GM19240 (cell line): ENCODE measurements around the gene ARHGEF26.

Experiments used
- DNase-seq: peaks from one replicate; pipeline ENCODE4 v3.0.0; 2011; ENCODE audit warnings: low spot score; ENCODE audit not compliant: insufficient read length

ARHGEF26 gene

GRCh38 chr3:154156530-154156929 lies 35.3 kb downstream of the ARHGEF26 start:
- DNase-seq, result no peak

- no peak for DNase-seq
Measured at GRCh38 chr3:154161806-154162205, 40.6 kb downstream of the ARHGEF26 start.

GRCh38 chr3:154164387-154164786 lies 43.2 kb downstream of the ARHGEF26 start:
- DNase-seq, result no peak

GRCh38 chr3:154168998-154169795 lies 48.0 kb downstream of the ARHGEF26 start:
- DNase-seq, result no peak

- no peak for DNase-seq
Measured at GRCh38 chr3:154169796-154170110, 48.6 kb downstream of the ARHGEF26 start.

- no peak for DNase-seq
Measured at GRCh38 chr3:154170300-154170699, 49.1 kb downstream of the ARHGEF26 start.

- no peak for DNase-seq
Measured at GRCh38 chr3:154175041-154175440, 53.9 kb downstream of the ARHGEF26 start.

GRCh38 chr3:154176036-154176435 lies 54.8 kb downstream of the ARHGEF26 start:
- DNase-seq, result no peak

- DNase-seq, result no peak
Measured at GRCh38 chr3:154177406-154177805, 56.2 kb downstream of the ARHGEF26 start.

GRCh38 chr3:154178172-154178571 lies 57.0 kb downstream of the ARHGEF26 start:
- no peak for DNase-seq

GRCh38 chr3:154180836-154181691 lies 59.9 kb downstream of the ARHGEF26 start:
- DNase-seq, result no peak

GRCh38 chr3:154182322-154182922 lies 61.2 kb downstream of the ARHGEF26 start:
- DNase-seq, result no peak

GRCh38 chr3:154182975-154183374 lies 61.8 kb downstream of the ARHGEF26 start:
- no peak for DNase-seq

GRCh38 chr3:154184582-154184981 lies 63.4 kb downstream of the ARHGEF26 start:
- no peak for DNase-seq

- no peak for DNase-seq
Measured at GRCh38 chr3:154188437-154188836, 67.2 kb downstream of the ARHGEF26 start.

- DNase-seq, result no peak
Measured at GRCh38 chr3:154188846-154189245, 67.7 kb downstream of the ARHGEF26 start.

GRCh38 chr3:154191520-154191919 lies 70.3 kb downstream of the ARHGEF26 start:
- no peak for DNase-seq

GRCh38 chr3:154192225-154192624 lies 71.0 kb downstream of the ARHGEF26 start:
- DNase-seq, result no peak

- no peak for DNase-seq
Measured at GRCh38 chr3:154193000-154193615, 71.9 kb downstream of the ARHGEF26 start.

- no peak for DNase-seq
Measured at GRCh38 chr3:154194877-154195276, 73.7 kb downstream of the ARHGEF26 start.

- no peak for DNase-seq
Measured at GRCh38 chr3:154195620-154196356, 74.6 kb downstream of the ARHGEF26 start.
